Left renal pelvis (tissue), 4 donors: ENCODE data around the gene ODF4. TPM values are rescaled to one million over a fixed set of nuclear protein-coding genes. Genes with fewer than 3 reads are reported as not detected.
"Not testable (repeated sequence)": the region's sequence is repeated elsewhere in the genome, so short reads cannot be mapped to it uniquely, and the experiment has no call there.

ENCODE experiments used
- DNase-seq, 4 donors: peaks; one replicate each; pipeline ENCODE4 v3.0.0-alpha.2; 2013; ENCODE audit warnings: low read depth in 4 of 4, low spot score in 3 of 4
- polyA plus RNA-seq, 4 donors: library from polyadenylated mRNA; unstranded; fragments of 120-200 nt; gene quantifications; one replicate each; pipeline ENCODE4 v1.2.1, GENCODE V29; 2013; ENCODE audit not compliant: insufficient read length in 4 of 4

The ODF4 gene
- polyA plus RNA-seq, 4 donors, result not detected

- DNase-seq, result no peak
Observed at GRCh38 chr17:8392674-8393469, 53.2 kb downstream of the ODF4 start.

- DNase-seq, result no peak
Observed at GRCh38 chr17:8393470-8394231, 54.0 kb downstream of the ODF4 start.

GRCh38 chr17:8394497-8394896 is 54.9 kb downstream of the ODF4 start:
- not testable (repeated sequence) for DNase-seq

Other genes starting within 250 kb of the ODF4 start
- gene ALOXE3, start 221.3 kb upstream of the ODF4 start, polyA plus RNA-seq, result under 1 TPM in 1 of 4 donors, not detected in 3; 0.24 TPM
- gene HES7, start 215.7 kb upstream of the ODF4 start, polyA plus RNA-seq, result under 1 TPM in 1 of 4 donors, not detected in 3; 0.10 TPM
- 10 to 100 TPM; 19.6 to 94.0 (median 29.7) TPM for gene PER1, start 187.4 kb upstream of the ODF4 start, polyA plus RNA-seq
- 100 to 1,000 TPM; 108 to 140 (median 118) TPM for gene VAMP2, start 176.9 kb upstream of the ODF4 start, polyA plus RNA-seq
- gene TMEM107, start 163.5 kb upstream of the ODF4 start, polyA plus RNA-seq, result 10 to 100 TPM; 13.6 to 25.0 (median 24.3) TPM
- gene BORCS6, start 149.7 kb upstream of the ODF4 start, polyA plus RNA-seq, result 1 to 10 TPM; 3.0 to 5.0 (median 3.6) TPM
- gene AURKB, start 129.3 kb upstream of the ODF4 start, polyA plus RNA-seq, result 10 to 100 TPM; 25.7 to 35.6 (median 31.6) TPM
- gene CTC1, start 91.8 kb upstream of the ODF4 start, polyA plus RNA-seq, result 10 to 100 TPM; 20.9 to 44.8 (median 30.1) TPM
- 10 to 100 TPM; 29.2 to 45.8 (median 41.8) TPM for gene PFAS, start 90.6 kb upstream of the ODF4 start, polyA plus RNA-seq
- gene RANGRF, start 51.2 kb upstream of the ODF4 start, polyA plus RNA-seq, result 10 to 100 TPM; 25.0 to 30.9 (median 26.7) TPM
- 1 to 10 TPM; 3.3 to 5.6 (median 3.6) TPM for gene SLC25A35, start 44.4 kb upstream of the ODF4 start, polyA plus RNA-seq
- gene ARHGEF15, start 29.6 kb upstream of the ODF4 start, polyA plus RNA-seq, result 10 to 100 TPM in 3 of 4 donors, 1 to 10 TPM in 1; 9.2 to 18.3 (median 16.4) TPM
- 1,000 to 10,000 TPM; 2,282 to 2,993 (median 2,635) TPM for gene RPL26, start 43.4 kb downstream of the ODF4 start, polyA plus RNA-seq
- under 1 TPM in 2 of 4 donors, not detected in 2; 0.07 to 0.12 TPM for gene RNF222, start 58.0 kb downstream of the ODF4 start, polyA plus RNA-seq
- 10 to 100 TPM; 43.6 to 57.2 (median 51.1) TPM for gene NDEL1, start 96.0 kb downstream of the ODF4 start, polyA plus RNA-seq